Uterus (tissue), 4 donors: ENCODE measurements around the gene CA10. TPM values are rescaled to one million over a fixed set of nuclear protein-coding genes. Genes with fewer than 3 reads are reported as not detected.

Source experiments
- DNase-seq, 2 donors: peaks; one replicate each; pipeline ENCODE4 v3.0.0-alpha.2; 2019 to 2020
- H3K27ac ChIP-seq, 2 donors: fragments of 200-600 bp; sonication (generic); 1 replicate in 1 of 2; 2 replicates in 1 of 2; pipeline ENCODE4 v1.5.1; 2016 to 2018
- H3K27me3 ChIP-seq, 2 donors: fragments of 200-600 bp; sonication (generic); one replicate each; pipeline ENCODE4 v1.5.1; 2018 to 2019; ENCODE audit warnings: control low read depth in 1 of 2
- H3K36me3 ChIP-seq, 2 donors: fragments of 200-600 bp; sonication (generic); one replicate each; pipeline ENCODE4 v1.5.1; 2019; ENCODE audit warnings: control low read depth in 1 of 2
- H3K4me1 ChIP-seq, 2 donors: fragments of 200-600 bp; sonication (generic); one replicate each; pipeline ENCODE4 v1.5.1; 2018 to 2019; ENCODE audit warnings: control low read depth in 1 of 2
- H3K4me3 ChIP-seq, 2 donors: fragments of 200-600 bp; sonication (generic); 1 replicate in 1 of 2; 2 replicates in 1 of 2; pipeline ENCODE4 v1.5.1; 2018 to 2019; ENCODE audit warnings: mild to moderate bottlenecking in 1 of 2
- H3K9me3 ChIP-seq, 2 donors: fragments of 200-600 bp; sonication (generic); one replicate each; pipeline ENCODE4 v1.5.1; 2019; ENCODE audit warnings: control low read depth in 1 of 2
- CTCF ChIP-seq, 4 experiments: fragments of 200-600 bp in 2 of 4; fragments of 450-650 bp in 2 of 4; sonication (generic) in 2 of 4; IDR thresholded peaks; one replicate each; pipeline ENCODE4 v1.5.1; 2016 to 2019; ENCODE audit warnings: antibody characterized with exemption in 4 of 4, mild to moderate bottlenecking in 2 of 4, moderate library complexity in 1 of 4
- POLR2A ChIP-seq, 2 donors: fragments of 450-650 bp; IDR thresholded peaks; one replicate each; pipeline ENCODE4 v1.6.1; 2016; ENCODE audit warnings: antibody characterized with exemption in 2 of 2, mild to moderate bottlenecking in 1 of 2, moderate library complexity in 1 of 2
- intact Hi-C: fragments of 100-400 bp; cut with DNase I; formaldehyde crosslinking; loops from one replicate; pipeline ENCODE4 v1.15.1; 2023; ENCODE audit warnings: low total_unique reads
- total RNA-seq, 4 donors: library from RNA; depleted of rRNA in 3 of 4; stranded (reverse); fragments of >200 nt in 3 of 4; gene quantifications; one replicate each; pipeline versions ENCODE4 v1.1.0 to v1.2.4, GENCODE V29; 2014 to 2023
- donor health status: DM: yes; HTN: yes; CAD: no.

CA10 gene
- total RNA-seq, 4 donors from 2014 or later, result 5.3 TPM; not detected in 3

DNA sequence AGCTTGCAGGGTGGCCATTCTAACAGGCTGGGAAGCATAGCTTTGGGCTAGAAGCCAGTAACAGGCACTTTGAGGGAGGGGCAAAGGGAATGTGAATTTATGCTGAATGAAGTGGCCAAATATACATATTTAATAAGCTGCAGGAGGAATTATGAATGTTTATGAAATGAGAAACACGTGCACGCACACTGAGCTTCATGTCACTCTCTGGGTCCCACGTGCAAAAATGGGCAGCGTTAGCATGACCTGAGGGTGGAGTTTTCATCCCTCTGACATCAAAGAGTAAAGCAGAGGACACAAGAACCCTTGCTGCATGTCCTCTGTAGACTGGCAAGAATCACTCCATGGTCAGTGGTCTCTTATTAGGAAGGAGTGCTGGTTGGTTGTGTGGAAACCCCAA, 561.2 kb downstream of the CA10 start:
- TF ChIP-seq CTCF (IDR thresholded peaks at IDR 0.05) (no peak), POLR2A (IDR thresholded peaks at IDR 0.05) (no peak)
- H3K4me1 ChIP-seq, result no peaks in the 10 kb centered on the region
- intact Hi-C loops, result loop anchor here (2.0 kb wide), 1 partner anchor 39 kb away; no protein-coding TSS in a partner anchor

DNA sequence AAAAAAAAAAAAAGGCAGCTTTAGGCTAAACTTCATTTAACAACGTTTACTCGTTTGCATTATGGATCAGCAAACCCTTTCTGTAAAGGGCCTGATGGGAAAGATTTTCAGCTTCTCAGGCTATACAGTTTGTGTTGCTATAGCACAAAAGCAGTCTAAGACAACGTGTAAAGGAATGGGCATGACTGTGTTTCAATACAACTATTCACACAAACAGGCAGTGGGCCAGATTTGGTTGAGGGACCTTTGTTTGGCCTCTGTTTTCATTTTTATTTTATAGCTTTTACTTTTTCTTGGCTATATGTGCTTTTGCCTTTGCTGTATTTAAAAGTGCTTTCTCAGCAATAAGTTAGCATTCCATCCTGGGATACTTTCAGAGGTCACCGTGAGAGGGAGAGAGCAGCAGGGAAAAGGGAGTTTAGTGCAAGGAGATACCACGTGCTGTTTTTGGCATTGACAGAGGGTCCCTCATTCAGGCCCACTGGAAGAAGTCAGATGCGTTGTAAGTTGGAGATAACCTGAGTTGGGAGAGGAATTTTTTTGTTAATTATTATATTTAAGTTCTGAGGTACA, 562.6 kb downstream of the CA10 start:
- no peak for TF ChIP-seq CTCF (IDR thresholded peaks at IDR 0.05)
- TF ChIP-seq POLR2A (IDR thresholded peaks at IDR 0.05), result no peak
- H3K4me3 ChIP-seq, result no peak overlapping the region
- H3K4me1 ChIP-seq, result no peaks in the 10 kb centered on the region
- H3K9me3 ChIP-seq, result no peaks in the 10 kb centered on the region
- H3K27ac ChIP-seq, result no peak overlapping the region
- no peaks in the 10 kb centered on the region for H3K36me3 ChIP-seq
- no peaks in the 10 kb centered on the region for H3K27me3 ChIP-seq
- intact Hi-C loops, result loop anchor here (2.0 kb wide), 1 partner anchor 37 kb away; no protein-coding TSS in a partner anchor
- no peak for DNase-seq

More for the DNA sequence above, 561.2 kb downstream of the CA10 start:
- Histone ChIP-seq H3K27ac (no peak overlapping the region), H3K4me3 (no peak overlapping the region), H3K27me3 (no peaks in the 10 kb centered on the region), H3K9me3 (no peaks in the 10 kb centered on the region), H3K36me3 (no peaks in the 10 kb centered on the region)
- no peak for DNase-seq

DNA sequence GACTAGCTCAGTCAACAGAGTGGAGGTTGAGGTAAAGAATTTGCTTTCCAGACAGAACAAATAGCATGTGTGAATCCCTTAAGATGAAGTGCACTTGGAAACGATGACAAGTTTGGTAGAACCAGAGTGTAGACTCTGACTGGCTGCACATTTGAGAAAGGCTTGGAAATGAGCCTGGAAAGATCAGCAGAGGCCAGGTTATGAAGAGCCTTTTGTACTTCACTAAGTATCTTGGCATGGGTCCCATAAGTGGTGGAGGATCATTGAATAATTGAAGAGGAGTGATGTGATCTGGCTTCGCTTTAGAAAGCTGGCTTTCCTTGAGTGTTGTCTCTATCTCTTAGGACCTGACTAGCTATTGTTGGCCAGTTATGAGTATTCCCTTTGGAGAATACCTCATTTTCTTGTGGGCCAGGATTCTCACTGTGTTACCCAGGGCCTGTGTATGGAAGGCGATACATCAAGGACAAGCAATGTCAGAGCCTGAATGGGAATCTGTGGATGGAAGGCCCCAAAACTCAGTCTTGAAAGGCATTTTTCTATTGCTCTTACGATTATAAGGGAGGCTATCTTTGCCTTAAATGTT, 568.4 kb downstream of the CA10 start:
- H3K36me3 ChIP-seq, result no peaks in the 10 kb centered on the region

GRCh38 chr17:51588063-51588462, 570.5 kb downstream of the CA10 start:
- intact Hi-C loops, result no loop called here
- Histone ChIP-seq H3K4me1 (no peaks in the 10 kb centered on the region), H3K9me3 (no peaks in the 10 kb centered on the region), H3K36me3 (no peaks in the 10 kb centered on the region), H3K27ac (no peak overlapping the region), H3K4me3 (no peak overlapping the region), H3K27me3 (no peaks in the 10 kb centered on the region)
- no peak for DNase-seq
- TF ChIP-seq POLR2A (IDR thresholded peaks at IDR 0.05) (no peak), CTCF (IDR thresholded peaks at IDR 0.05) (no peak)

More for the DNA sequence above, 568.4 kb downstream of the CA10 start:
- Histone ChIP-seq H3K9me3 (no peaks in the 10 kb centered on the region), H3K4me1 (no peaks in the 10 kb centered on the region), H3K27me3 (no peaks in the 10 kb centered on the region), H3K27ac (no peak overlapping the region), H3K4me3 (no peak overlapping the region)
- DNase-seq, result no peak
- no peak for TF ChIP-seq POLR2A (IDR thresholded peaks at IDR 0.05)
- no peak for TF ChIP-seq CTCF (IDR thresholded peaks at IDR 0.05)
- intact Hi-C loops, result no loop called here

DNA sequence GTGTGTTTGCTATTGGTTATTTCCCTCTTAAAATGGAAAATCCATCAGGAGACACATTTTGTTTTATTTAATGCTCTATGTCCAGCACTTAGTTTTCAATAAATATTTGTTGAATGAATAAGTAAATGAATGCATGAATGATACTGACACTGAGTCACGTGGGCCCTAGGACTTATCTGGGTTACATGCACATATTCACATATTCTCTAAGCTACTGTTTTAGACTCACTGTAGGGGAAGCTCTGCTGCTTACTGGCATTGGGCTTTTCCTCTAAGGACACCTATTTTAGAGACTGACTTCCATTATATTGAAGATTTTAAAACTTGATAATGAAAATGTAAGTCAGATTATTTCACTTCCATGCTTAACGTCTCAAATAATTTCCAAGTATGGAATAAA, 571.0 kb downstream of the CA10 start:
- Histone ChIP-seq H3K9me3 (no peaks in the 10 kb centered on the region), H3K4me3 (no peak overlapping the region), H3K27me3 (no peaks in the 10 kb centered on the region), H3K4me1 (no peaks in the 10 kb centered on the region), H3K36me3 (no peaks in the 10 kb centered on the region), H3K27ac (no peak overlapping the region)
- DNase-seq, result no peak
- intact Hi-C loops, result no loop called here
- TF ChIP-seq CTCF (IDR thresholded peaks at IDR 0.05) (no peak), POLR2A (IDR thresholded peaks at IDR 0.05) (no peak)
